Stomach (tissue), 9 donors: ENCODE measurements around the gene SCRN1. TPM values are rescaled to one million over a fixed set of nuclear protein-coding genes. Genes with fewer than 3 reads are reported as not detected.

ENCODE experiments used
- DNase-seq, 2 donors: peaks; one replicate each; pipeline versions ENCODE4 v3.0.0 to v3.0.0-alpha.2; 2013 to 2019
- H3K27ac ChIP-seq, 5 donors: fragments of 200-600 bp in 4 of 5; sonication (generic) in 4 of 5; one replicate each; pipeline ENCODE4 v1.5.1; 2013 to 2019; ENCODE audit warnings: mild to moderate bottlenecking in 1 of 5, moderate library complexity in 1 of 5
- H3K27me3 ChIP-seq, 3 donors: fragments of 200-600 bp; sonication (generic); one replicate each; pipeline ENCODE4 v1.5.1; 2017 to 2019; ENCODE audit warnings: mixed run types in 1 of 3
- H3K36me3 ChIP-seq, 4 donors: fragments of 200-600 bp; sonication (generic); 1 replicate in 3 of 4; 2 replicates in 1 of 4; pipeline ENCODE4 v1.5.1; 2016 to 2019
- H3K4me1 ChIP-seq, 4 donors: fragments of 200-600 bp; sonication (generic); one replicate each; pipeline ENCODE4 v1.5.1; 2016 to 2019
- H3K4me3 ChIP-seq, 4 donors: fragments of 200-600 bp; sonication (generic) in 3 of 4; one replicate each; pipeline ENCODE4 v1.5.1; 2016 to 2019; ENCODE audit warnings: mild to moderate bottlenecking in 1 of 4
- H3K9me3 ChIP-seq, 4 donors: fragments of 200-600 bp; sonication (generic); one replicate each; pipeline ENCODE4 v1.5.1; 2016 to 2019
- EP300 ChIP-seq: sonication (generic); formaldehyde crosslinking; IDR thresholded peaks from one replicate; pipeline ENCODE4 v1.6.1; 2017; ENCODE audit warnings: antibody characterized with exemption
- POLR2A ChIP-seq, 4 donors: fragments of 450-650 bp; IDR thresholded peaks; one replicate each; pipeline ENCODE4 v1.6.1; 2016; ENCODE audit warnings: antibody characterized with exemption in 4 of 4, control low read depth in 2 of 4, mild to moderate bottlenecking in 1 of 4, moderate library complexity in 1 of 4
- POLR2AphosphoS5 ChIP-seq, 3 donors: sonication (generic); formaldehyde crosslinking; IDR thresholded peaks; one replicate each; pipeline ENCODE4 v1.6.1; 2016; ENCODE audit warnings: antibody characterized with exemption in 3 of 3
- WGBS, 5 donors: extraction: QIAGEN DNeasy Blood & Tissue Kit in 3 of 5; methylation state at CpG; one replicate each; pipeline versions ENCODE4 v1.1.5 to v1.1.7; 2013 to 2018; 5-methylcytosine and 5-hydroxymethylcytosine counted together
- intact Hi-C: fragments of 100-400 bp; cut with DNase I; formaldehyde crosslinking; loops from one replicate; pipeline ENCODE4 v1.15.1; 2023; ENCODE audit warnings: low total_unique reads
- polyA plus RNA-seq, 3 donors: library from polyadenylated mRNA; stranded (reverse); fragments of 200-250 nt; gene quantifications; one replicate each; pipeline ENCODE4 v1.2.3, GENCODE V29; 2013
- total RNA-seq, 5 donors: library from RNA; depleted of rRNA; stranded (reverse); fragments of >200 nt; gene quantifications; one replicate each; pipeline versions ENCODE4 v1.1.0 to v1.2.3, GENCODE V29; 2014 to 2016
- TF ChIP-seq, protein P1 (sequence below), 7 experiments: fragments of 450-650 bp in 4 of 7; fragments of 200-600 bp in 3 of 7; sonication (generic) in 3 of 7; IDR thresholded peaks; one replicate each; pipeline ENCODE4 v1.5.1; 2016 to 2019; ENCODE audit warnings: antibody characterized with exemption in 7 of 7, control low read depth in 2 of 7, mild to moderate bottlenecking in 1 of 7
- donor health status: healthy with polysubstance abuse.
- donor health status: Bipolar disorder and iron deficiency.
- donor health status: healthy.

SCRN1 gene
- total and polyA plus RNA-seq, 8 donors, result 0.87 to 57.2 (median 22.9) TPM

DNA sequence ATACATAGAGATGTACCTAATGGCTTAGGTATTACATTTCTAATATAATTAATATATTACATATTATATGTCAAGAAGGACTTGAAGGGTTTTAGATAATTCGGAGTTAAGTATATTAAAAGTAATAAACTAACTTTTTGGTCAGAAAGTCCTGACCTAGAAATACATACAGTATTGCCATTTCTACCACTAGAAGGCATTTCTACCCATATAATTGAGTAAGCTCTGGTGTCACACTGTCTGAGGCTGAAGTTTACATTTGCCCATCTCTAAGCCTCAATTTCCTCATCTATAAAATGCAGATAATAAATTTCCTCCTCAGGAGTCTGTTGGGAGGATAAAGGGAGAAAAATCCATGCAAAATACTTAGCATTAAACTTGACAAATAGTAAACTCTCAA is 29.8 kb upstream of the SCRN1 start:
- DNase-seq, result no peak

DNA sequence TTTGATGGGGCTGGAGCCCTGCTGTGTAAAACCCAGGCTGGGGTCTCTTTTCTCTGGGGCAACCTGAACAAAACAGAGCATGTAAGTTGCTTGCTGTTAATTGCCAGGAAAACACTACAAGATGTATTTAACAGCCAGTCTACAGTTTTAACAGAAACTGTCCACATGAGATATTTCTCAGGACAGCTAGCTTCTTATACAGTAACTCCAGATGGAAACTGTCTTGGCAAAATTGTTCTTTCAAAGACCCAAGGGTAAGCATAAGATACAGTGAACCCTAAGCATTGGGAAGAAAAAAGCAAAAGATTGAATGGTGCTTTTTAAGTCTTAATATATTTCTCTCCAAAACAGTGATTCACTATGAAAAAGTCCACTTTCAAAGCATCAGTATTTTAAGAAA is 28.9 kb upstream of the SCRN1 start:
- H3K27ac ChIP-seq, result no peak overlapping the region
- TF ChIP-seq POLR2A (IDR thresholded peaks at IDR 0.05) (no peak), POLR2AphosphoS5 (IDR thresholded peaks at IDR 0.05) (no peak), EP300 (no peak)
- TF ChIP-seq, protein P1, sequence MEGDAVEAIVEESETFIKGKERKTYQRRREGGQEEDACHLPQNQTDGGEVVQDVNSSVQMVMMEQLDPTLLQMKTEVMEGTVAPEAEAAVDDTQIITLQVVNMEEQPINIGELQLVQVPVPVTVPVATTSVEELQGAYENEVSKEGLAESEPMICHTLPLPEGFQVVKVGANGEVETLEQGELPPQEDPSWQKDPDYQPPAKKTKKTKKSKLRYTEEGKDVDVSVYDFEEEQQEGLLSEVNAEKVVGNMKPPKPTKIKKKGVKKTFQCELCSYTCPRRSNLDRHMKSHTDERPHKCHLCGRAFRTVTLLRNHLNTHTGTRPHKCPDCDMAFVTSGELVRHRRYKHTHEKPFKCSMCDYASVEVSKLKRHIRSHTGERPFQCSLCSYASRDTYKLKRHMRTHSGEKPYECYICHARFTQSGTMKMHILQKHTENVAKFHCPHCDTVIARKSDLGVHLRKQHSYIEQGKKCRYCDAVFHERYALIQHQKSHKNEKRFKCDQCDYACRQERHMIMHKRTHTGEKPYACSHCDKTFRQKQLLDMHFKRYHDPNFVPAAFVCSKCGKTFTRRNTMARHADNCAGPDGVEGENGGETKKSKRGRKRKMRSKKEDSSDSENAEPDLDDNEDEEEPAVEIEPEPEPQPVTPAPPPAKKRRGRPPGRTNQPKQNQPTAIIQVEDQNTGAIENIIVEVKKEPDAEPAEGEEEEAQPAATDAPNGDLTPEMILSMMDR (IDR thresholded peaks at IDR 0.05), result no peak

More for the DNA sequence above, 29.8 kb upstream of the SCRN1 start:
- intact Hi-C loops, result no loop called here
- 74 to 93% (median 83%) methylated on average over 1 of the region's 1 CpG for WGBS, 5 donors
- Histone ChIP-seq H3K36me3 (peaks cover 0 to 40% (median 33%) of the 10 kb centered on the region in 4 donors), H3K9me3 (no peaks in the 10 kb centered on the region), H3K27ac (no peak overlapping the region), H3K27me3 (no peaks in the 10 kb centered on the region), H3K4me1 (peaks cover 0 to 24% (median 9%) of the 10 kb centered on the region in 4 donors), H3K4me3 (no peak overlapping the region)
- TF ChIP-seq, protein P1 (IDR thresholded peaks at IDR 0.05), result no peak
- TF ChIP-seq EP300 (no peak), POLR2AphosphoS5 (IDR thresholded peaks at IDR 0.05) (no peak), POLR2A (IDR thresholded peaks at IDR 0.05) (no peak)

DNA sequence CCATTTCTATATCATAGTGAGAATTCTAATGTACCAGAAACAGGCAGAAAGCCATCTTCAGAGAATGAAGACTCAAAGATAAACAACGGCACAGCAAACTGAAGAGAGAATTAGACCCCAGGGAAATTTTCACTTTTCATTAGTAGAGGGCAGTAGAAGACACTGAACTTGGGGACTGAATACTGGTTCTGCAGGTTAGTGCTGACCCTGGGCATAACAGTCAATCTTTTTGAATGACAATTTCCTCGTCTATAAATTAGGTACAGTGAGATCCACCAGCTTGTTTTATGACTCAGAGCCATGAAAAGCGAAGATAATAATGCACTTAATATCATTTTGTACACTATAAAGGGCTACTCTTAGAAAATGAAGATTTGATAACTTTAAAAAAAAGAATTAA is 23.2 kb upstream of the SCRN1 start:
- H3K4me3 ChIP-seq, result no peak overlapping the region
- H3K36me3 ChIP-seq, result peaks cover 0 to 44% (median 41%) of the 10 kb centered on the region in 4 donors
- no peaks in the 10 kb centered on the region for H3K4me1 ChIP-seq
- TF ChIP-seq, protein P1 (IDR thresholded peaks at IDR 0.05), result no peak
- TF ChIP-seq POLR2A (IDR thresholded peaks at IDR 0.05) (no peak), EP300 (no peak)
- 79 to 84% (median 82%) methylated on average over 3 of the region's 3 CpGs for WGBS, 5 donors
- no peak for DNase-seq
- intact Hi-C loops, result no loop called here
- no peaks in the 10 kb centered on the region for H3K27me3 ChIP-seq
- H3K27ac ChIP-seq, result no peak overlapping the region
- no peaks in the 10 kb centered on the region for H3K9me3 ChIP-seq

More for the DNA sequence above, 28.9 kb upstream of the SCRN1 start:
- Histone ChIP-seq H3K9me3 (no peaks in the 10 kb centered on the region), H3K4me3 (no peak overlapping the region), H3K4me1 (peaks cover 0 to 15% (median 3%) of the 10 kb centered on the region in 4 donors), H3K27me3 (no peaks in the 10 kb centered on the region), H3K36me3 (peaks cover 0 to 47% (median 42%) of the 10 kb centered on the region in 4 donors)
- DNase-seq, result no peak
- intact Hi-C loops, result no loop called here

DNA sequence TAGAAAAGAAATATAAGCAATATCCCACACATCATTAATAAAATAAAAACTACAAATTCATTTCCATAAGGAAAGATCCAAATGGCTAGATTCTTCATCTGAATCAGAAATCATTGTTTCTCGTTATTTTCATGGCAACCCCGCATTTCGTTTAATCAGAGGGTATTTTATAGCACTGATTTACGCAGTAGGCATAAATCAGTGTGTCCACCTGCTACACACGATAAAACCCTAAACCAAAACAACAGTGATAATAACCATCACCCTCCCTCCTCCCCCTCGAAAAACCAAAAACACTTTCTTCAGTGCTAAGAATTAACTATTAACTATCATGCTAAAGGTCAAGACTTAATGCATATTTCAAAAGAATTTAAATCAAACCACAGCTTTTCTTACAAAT is 20.4 kb upstream of the SCRN1 start:
- no peaks in the 10 kb centered on the region for H3K27me3 ChIP-seq
- no peak overlapping the region for H3K4me3 ChIP-seq
- no peak for DNase-seq
- peaks cover 0 to 22% (median 21%) of the 10 kb centered on the region in 4 donors for H3K36me3 ChIP-seq
- intact Hi-C loops, result no loop called here
- H3K4me1 ChIP-seq, result no peaks in the 10 kb centered on the region
- H3K9me3 ChIP-seq, result no peaks in the 10 kb centered on the region
- H3K27ac ChIP-seq, result no peak overlapping the region
- WGBS, 5 donors, result 82 to 90% (median 88%) methylated on average over 6 of the region's 6 CpGs
- TF ChIP-seq, protein P1 (IDR thresholded peaks at IDR 0.05), result no peak
- TF ChIP-seq EP300, result no peak
